H9 (cell line): ENCODE results near the gene MYO7B. TPM values are rescaled to one million over a fixed set of nuclear protein-coding genes. Genes with fewer than 3 reads are reported as not detected.

Source experiments
- DNase-seq: peaks from one replicate; pipeline ENCODE4 v3.0.0-alpha.2; 2017
- H2AFZ ChIP-seq: one replicate; pipeline ENCODE4 v1.6.1; 2013; ENCODE audit warnings: mild to moderate bottlenecking, low read length, control low read depth, moderate library complexity
- H2AK5ac ChIP-seq: 2 replicates; pipeline ENCODE4 v1.6.1; 2013; ENCODE audit warnings: low read length, control low read depth, mixed read lengths; ENCODE audit not compliant: insufficient read length
- H2BK120ac ChIP-seq: one replicate; pipeline ENCODE4 v1.6.1; 2013; ENCODE audit warnings: low read depth, mild to moderate bottlenecking, low read length, control low read depth, inconsistent platforms; ENCODE audit not compliant: poor library complexity, severe bottlenecking
- H2BK12ac ChIP-seq: 2 replicates; pipeline ENCODE4 v1.6.1; 2013; ENCODE audit warnings: low read length, control low read depth, mixed read lengths, low read depth; ENCODE audit not compliant: insufficient read length
- H2BK15ac ChIP-seq: 2 replicates; pipeline ENCODE4 v1.6.1; 2013; ENCODE audit warnings: low read depth, low read length, control low read depth
- H2BK20ac ChIP-seq: one replicate; pipeline ENCODE4 v1.6.1; 2013; ENCODE audit warnings: low read depth, mild to moderate bottlenecking, low read length, control low read depth, inconsistent platforms; ENCODE audit not compliant: poor library complexity, severe bottlenecking
- H2BK5ac ChIP-seq: 2 replicates; pipeline ENCODE4 v1.6.1; 2013; ENCODE audit warnings: low read length, control low read depth, mixed read lengths; ENCODE audit not compliant: insufficient read length
- H3K14ac ChIP-seq: 2 replicates; pipeline ENCODE4 v1.6.1; 2013; ENCODE audit warnings: low read length, control low read depth; ENCODE audit not compliant: insufficient read depth
- H3K18ac ChIP-seq: 2 replicates; pipeline ENCODE4 v1.6.1; 2013; ENCODE audit warnings: low read depth, mild to moderate bottlenecking, mixed read lengths, low read length, control low read depth; ENCODE audit not compliant: insufficient read length
- H3K23ac ChIP-seq: 2 replicates; pipeline ENCODE4 v1.6.1; 2013; ENCODE audit warnings: low read length, control low read depth, mixed read lengths, low read depth; ENCODE audit not compliant: insufficient read length
- H3K23me2 ChIP-seq: 2 replicates; pipeline ENCODE4 v1.6.1; 2013; ENCODE audit warnings: low read depth, mild to moderate bottlenecking, mixed read lengths, low read length, control low read depth; ENCODE audit not compliant: insufficient read length, poor library complexity, severe bottlenecking
- H3K27ac ChIP-seq: 2 replicates; pipeline ENCODE4 v1.5.1; 2013; ENCODE audit warnings: low read length, control low read depth, mixed read lengths, low read depth; ENCODE audit not compliant: insufficient read length
- H3K27me3 ChIP-seq: 2 replicates; pipeline ENCODE4 v1.6.1; 2013; ENCODE audit warnings: low read length, control low read depth, inconsistent platforms; ENCODE audit not compliant: insufficient read depth
- H3K4ac ChIP-seq: 2 replicates; pipeline ENCODE4 v1.6.1; 2013; ENCODE audit warnings: low read depth, mild to moderate bottlenecking, control low read depth, inconsistent platforms, low read length, moderate library complexity
- H3K4me1 ChIP-seq: 2 replicates; pipeline ENCODE4 v1.6.1; 2013; ENCODE audit warnings: low read length, control low read depth, inconsistent platforms; ENCODE audit not compliant: insufficient read depth
- H3K4me2 ChIP-seq: 2 replicates; pipeline ENCODE4 v1.6.1; 2013; ENCODE audit warnings: low read length, control low read depth, mixed read lengths; ENCODE audit not compliant: insufficient read length, insufficient read depth
- H3K56ac ChIP-seq: 2 replicates; pipeline ENCODE4 v1.6.1; 2013; ENCODE audit warnings: low read depth, mild to moderate bottlenecking, mixed read lengths, low read length, control low read depth; ENCODE audit not compliant: insufficient read length
- H3K79me1 ChIP-seq: 2 replicates; pipeline ENCODE4 v1.6.1; 2013; ENCODE audit warnings: low read depth, mild to moderate bottlenecking, moderate library complexity, low read length, control low read depth, inconsistent platforms; ENCODE audit not compliant: insufficient read depth, poor library complexity, severe bottlenecking
- H3K79me2 ChIP-seq: 2 replicates; pipeline ENCODE4 v1.6.1; 2013; ENCODE audit warnings: low read length, control low read depth, inconsistent platforms; ENCODE audit not compliant: insufficient read depth
- H3K9ac ChIP-seq: 2 replicates; pipeline ENCODE4 v1.6.1; 2013; ENCODE audit warnings: low read length, control low read depth, mixed read lengths; ENCODE audit not compliant: insufficient read length; ENCODE audit errors: extremely low read depth
- H3K9me3 ChIP-seq: one replicate; pipeline ENCODE4 v1.6.1; 2013; ENCODE audit warnings: low read depth, low read length, inconsistent platforms; ENCODE audit not compliant: control insufficient read depth
- H3T11ph ChIP-seq: one replicate; pipeline ENCODE4 v1.6.1; 2013; ENCODE audit warnings: mild to moderate bottlenecking, low read length, control low read depth, inconsistent platforms
- H4K20me1 ChIP-seq: one replicate; pipeline ENCODE4 v1.6.1; 2013; ENCODE audit not compliant: control insufficient read depth, insufficient read length, insufficient read depth
- H4K5ac ChIP-seq: 2 replicates; pipeline ENCODE4 v1.6.1; 2013; ENCODE audit warnings: low read depth, mild to moderate bottlenecking, mixed read lengths, low read length, control low read depth; ENCODE audit not compliant: insufficient read length
- H4K8ac ChIP-seq: replicated peaks from 2 replicates; pipeline ENCODE4 v1.6.1; 2013; ENCODE audit warnings: low read length, control low read depth, mixed read lengths, low read depth; ENCODE audit not compliant: insufficient read length
- H4K91ac ChIP-seq: 2 replicates; pipeline ENCODE4 v1.6.1; 2013; ENCODE audit warnings: low read depth, mild to moderate bottlenecking, moderate library complexity, mixed read lengths, low read length, control low read depth; ENCODE audit not compliant: insufficient read length
- H3K27ac Mint-ChIP-seq, 3 experiments: 2 replicates in 2 of 3; 3 replicates in 1 of 3; pipeline ENCODE4 v1.8.0; 2020 to 2021; ENCODE audit warnings: mixed read lengths in 3 of 3, mild to moderate bottlenecking in 1 of 3, moderate library complexity in 1 of 3
- H3K27me3 Mint-ChIP-seq: 2 replicates; pipeline ENCODE4 v1.8.0; 2021; ENCODE audit warnings: low read depth, mild to moderate bottlenecking, moderate library complexity, mixed read lengths
- H3K36me3 Mint-ChIP-seq, 3 experiments: 2 replicates in 2 of 3; 3 replicates in 1 of 3; pipeline ENCODE4 v1.8.0; 2020 to 2021; ENCODE audit warnings: low read depth in 3 of 3, mixed read lengths in 3 of 3; ENCODE audit not compliant: insufficient read depth in 1 of 3
- H3K4me1 Mint-ChIP-seq, 2 experiments: 2 replicates each; pipeline ENCODE4 v1.8.0; 2020; ENCODE audit warnings: mixed read lengths in 2 of 2
- H3K4me3 Mint-ChIP-seq, 2 experiments: 2 replicates in 1 of 2; 3 replicates in 1 of 2; pipeline ENCODE4 v1.8.0; 2020 to 2021; ENCODE audit warnings: mild to moderate bottlenecking in 2 of 2, mixed read lengths in 2 of 2, moderate library complexity in 1 of 2
- H3K9me3 Mint-ChIP-seq, 2 experiments: 2 replicates in 1 of 2; 3 replicates in 1 of 2; pipeline ENCODE4 v1.8.0; 2020; ENCODE audit warnings: mild to moderate bottlenecking in 2 of 2, mixed read lengths in 2 of 2, moderate library complexity in 1 of 2
- CTCF ChIP-seq: fragments of 200-600 bp; sonication (generic); conservative IDR thresholded peaks from 3 replicates; pipeline ENCODE4 v1.8.0; 2021; ENCODE audit warnings: antibody characterized with exemption, mild to moderate bottlenecking
- WGBS: extraction: QIAGEN DNeasy Blood & Tissue Kit; methylation state at CpG from one replicate; pipeline ENCODE4 v1.1.7; 2013; ENCODE audit warnings: missing lambda C conversion rate, low lambda C conversion rate, mixed read lengths; ENCODE audit not compliant: insufficient read length; ENCODE audit errors: extremely low coverage; 5-methylcytosine and 5-hydroxymethylcytosine counted together
- total RNA-seq: library from RNA; stranded (reverse); gene quantifications from 2 replicates; pipeline ENCODE4 v1.2.1, GENCODE V29; 2021

MYO7B gene
- total RNA-seq, 1 experiment from 2014 or later, result not detected

GRCh38 chr2:127679680-127680361 lies 144.3 kb downstream of the MYO7B start:
- Histone ChIP-seq H3K4me1 (no peaks in the 10 kb centered on the region; the same call in 1 of the 2 replicates), H3K27ac (no peak overlapping the region), H2BK5ac (no peak overlapping the region), H3K9me3 (no peaks in the 10 kb centered on the region), H2AFZ (no peak overlapping the region), H2BK15ac (no peak overlapping the region), H3K14ac (no peak overlapping the region), H2AK5ac (no peak overlapping the region), H3K4ac (no peak overlapping the region), H3K23ac (no peak overlapping the region), H3K56ac (no peak overlapping the region), H3T11ph (no peak overlapping the region), H3K23me2 (peaks cover 6% of the 10 kb centered on the region), H3K4me2 (no peak overlapping the region), H4K5ac (no peak overlapping the region), H3K79me1 (no peaks in the 10 kb centered on the region), H3K9ac (no peak overlapping the region), H3K18ac (no peak overlapping the region), H3K27me3 (peaks cover 8% of the 10 kb centered on the region; the same call in 1 of the 2 replicates), H2BK12ac (no peak overlapping the region), H4K8ac (no peak overlapping the region), H2BK20ac (no peak overlapping the region), H2BK120ac (no peak overlapping the region), H3K79me2 (no peaks in the 10 kb centered on the region), H4K20me1 (no peaks in the 10 kb centered on the region), H4K91ac (no peak overlapping the region)
- Mint-ChIP-seq H3K27me3 (peaks cover 52% of the 10 kb centered on the region), H3K9me3 (no peaks in the 10 kb centered on the region), H3K4me3 (no peak overlapping the region), H3K4me1 (peaks cover 12 to 15% of the 10 kb centered on the region in 2 experiments), H3K27ac (no peak overlapping the region), H3K36me3 (no peaks in the 10 kb centered on the region; a peak in 1 of 7 replicates)
- no CpG with 5 or more reads among the region's 15 CpGs for WGBS
- no peak for DNase-seq
- TF ChIP-seq CTCF, result no peak
